Astrocyte of the spinal cord (primary cell): ENCODE data around the gene SNRNP40.
"Not testable (repeated sequence)": the region's sequence is repeated elsewhere in the genome, so short reads cannot be mapped to it uniquely, and the experiment has no call there.

Source experiments
- DNase-seq: peaks from one replicate; pipeline ENCODE4 v3.0.0; 2011; ENCODE audit warnings: low read depth, low spot score
- H3K4me3 ChIP-seq: 2 replicates; pipeline ENCODE4 v1.5.1; 2011; ENCODE audit warnings: low read depth, mild to moderate bottlenecking, low read length, moderate library complexity
- in situ Hi-C: cut with HindIII; loops from 2 replicates; pipeline ENCODE4 v1.10.0; 2017; ENCODE audit warnings: low sequenced_read_pairs
- TF ChIP-seq, protein P1 (sequence below): IDR thresholded peaks from 2 replicates; pipeline ENCODE4 v1.5.1; 2012; ENCODE audit warnings: low read depth, mild to moderate bottlenecking, low read length, inconsistent platforms

The SNRNP40 gene

DNA sequence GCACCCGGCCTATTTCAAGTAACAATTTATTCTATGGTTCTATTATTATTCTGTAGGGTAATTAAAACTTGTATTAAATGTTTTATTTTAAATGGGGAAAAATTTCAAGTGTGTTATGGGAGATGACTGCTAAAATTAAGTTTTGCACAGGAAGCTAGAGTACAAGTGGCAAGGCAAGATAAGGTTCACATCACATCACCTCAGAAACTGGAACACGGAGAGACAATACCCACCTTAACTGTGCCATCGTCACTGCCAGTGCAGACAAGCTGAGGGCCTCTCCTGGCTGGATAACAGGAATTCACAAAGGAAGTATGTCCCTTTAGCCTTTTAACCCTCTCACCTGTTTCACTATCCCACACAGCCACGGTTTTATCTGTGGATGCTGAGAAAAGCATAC is 7.6 kb downstream of the SNRNP40 start:
- DNase-seq = no peak
- TF ChIP-seq, protein P1, sequence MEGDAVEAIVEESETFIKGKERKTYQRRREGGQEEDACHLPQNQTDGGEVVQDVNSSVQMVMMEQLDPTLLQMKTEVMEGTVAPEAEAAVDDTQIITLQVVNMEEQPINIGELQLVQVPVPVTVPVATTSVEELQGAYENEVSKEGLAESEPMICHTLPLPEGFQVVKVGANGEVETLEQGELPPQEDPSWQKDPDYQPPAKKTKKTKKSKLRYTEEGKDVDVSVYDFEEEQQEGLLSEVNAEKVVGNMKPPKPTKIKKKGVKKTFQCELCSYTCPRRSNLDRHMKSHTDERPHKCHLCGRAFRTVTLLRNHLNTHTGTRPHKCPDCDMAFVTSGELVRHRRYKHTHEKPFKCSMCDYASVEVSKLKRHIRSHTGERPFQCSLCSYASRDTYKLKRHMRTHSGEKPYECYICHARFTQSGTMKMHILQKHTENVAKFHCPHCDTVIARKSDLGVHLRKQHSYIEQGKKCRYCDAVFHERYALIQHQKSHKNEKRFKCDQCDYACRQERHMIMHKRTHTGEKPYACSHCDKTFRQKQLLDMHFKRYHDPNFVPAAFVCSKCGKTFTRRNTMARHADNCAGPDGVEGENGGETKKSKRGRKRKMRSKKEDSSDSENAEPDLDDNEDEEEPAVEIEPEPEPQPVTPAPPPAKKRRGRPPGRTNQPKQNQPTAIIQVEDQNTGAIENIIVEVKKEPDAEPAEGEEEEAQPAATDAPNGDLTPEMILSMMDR = no peak
- in situ Hi-C loops = no loop called here
- H3K4me3 ChIP-seq = no peak overlapping the region

DNA sequence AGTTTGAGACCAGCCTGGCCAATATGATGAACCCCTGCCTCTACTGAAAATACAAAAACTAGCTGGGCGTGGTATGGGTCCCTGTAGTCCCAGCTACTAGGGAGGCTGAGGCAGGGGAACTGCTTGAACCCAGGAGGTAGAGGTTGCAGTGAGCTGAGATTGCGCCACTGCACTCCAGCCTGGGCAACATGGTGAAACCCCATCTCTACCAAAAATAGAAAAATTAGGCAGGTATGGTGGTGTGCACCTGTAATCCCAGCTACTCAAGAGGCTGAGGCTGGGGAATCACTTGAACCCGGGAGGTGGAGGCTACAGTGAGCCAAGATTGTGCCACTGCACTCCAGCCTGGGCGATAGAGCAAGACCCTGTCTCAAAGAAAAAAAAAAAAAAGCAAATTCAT is 8.8 kb downstream of the SNRNP40 start:
- H3K4me3 ChIP-seq, DNase-seq, in situ Hi-C loops: not testable (repeated sequence)

DNA sequence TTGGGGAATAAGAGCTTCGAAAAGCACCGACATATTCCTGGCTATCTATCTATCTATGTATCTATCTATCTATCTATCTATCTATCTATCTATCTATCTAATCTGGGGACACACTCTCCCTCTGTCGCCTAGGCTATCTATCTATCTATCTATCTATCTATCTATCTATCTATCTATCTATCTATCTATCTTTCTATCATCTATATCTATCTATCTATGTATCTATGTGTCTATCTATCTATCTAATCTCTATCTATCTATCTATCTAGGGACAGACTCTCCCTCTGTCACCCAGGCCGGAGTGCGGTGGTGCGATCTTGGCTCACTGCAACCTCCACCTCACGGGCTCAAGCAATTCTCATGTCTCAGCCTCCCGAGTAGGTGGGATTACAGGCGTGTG is 14.2 kb downstream of the SNRNP40 start:
- H3K4me3 ChIP-seq, in situ Hi-C loops, DNase-seq: not testable (repeated sequence)

DNA sequence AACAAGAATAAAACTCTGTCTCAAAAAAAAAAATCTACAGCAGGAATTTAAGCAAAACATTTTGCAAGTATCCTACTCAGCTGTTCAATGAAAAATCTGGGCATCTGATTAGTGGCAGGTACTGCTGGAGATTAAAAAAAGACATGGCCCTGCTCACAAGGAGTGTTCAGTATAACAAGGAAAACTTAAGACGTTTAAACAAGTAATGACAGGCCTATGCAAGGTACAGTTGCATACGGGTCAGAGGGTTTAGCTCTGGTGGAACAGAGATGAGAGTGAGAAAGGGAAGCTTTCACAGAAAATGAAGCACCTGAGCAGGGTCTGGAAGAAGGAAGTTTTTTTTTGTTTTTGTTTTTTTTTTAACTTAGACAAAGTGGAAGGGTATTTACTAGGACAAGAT is 23.0 kb downstream of the SNRNP40 start:
- in situ Hi-C loops = no loop called here
- DNase-seq = no peak
- TF ChIP-seq, protein P1 = no peak
- H3K4me3 ChIP-seq = no peak overlapping the region

DNA sequence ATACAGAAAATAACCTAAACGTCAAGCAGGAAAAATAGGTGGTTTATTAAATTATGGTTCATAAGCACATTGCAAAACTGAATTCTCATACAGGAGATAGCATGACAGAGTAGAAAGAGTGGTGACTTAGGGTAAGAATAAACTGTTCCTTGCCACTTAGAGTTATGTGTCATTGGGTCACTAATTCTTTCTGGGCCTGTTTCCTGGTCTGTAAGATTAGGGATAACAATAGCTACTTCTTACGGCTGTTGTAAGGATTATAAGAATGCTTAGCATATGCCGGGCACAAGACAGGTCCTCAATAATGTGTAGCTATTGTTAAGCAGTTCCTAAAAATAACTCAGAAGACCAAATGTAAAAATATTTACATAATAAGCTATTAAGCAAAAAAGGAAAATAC is 24.2 kb downstream of the SNRNP40 start:
- DNase-seq = no peak
- in situ Hi-C loops = no loop called here
- TF ChIP-seq, protein P1 = no peak

DNA sequence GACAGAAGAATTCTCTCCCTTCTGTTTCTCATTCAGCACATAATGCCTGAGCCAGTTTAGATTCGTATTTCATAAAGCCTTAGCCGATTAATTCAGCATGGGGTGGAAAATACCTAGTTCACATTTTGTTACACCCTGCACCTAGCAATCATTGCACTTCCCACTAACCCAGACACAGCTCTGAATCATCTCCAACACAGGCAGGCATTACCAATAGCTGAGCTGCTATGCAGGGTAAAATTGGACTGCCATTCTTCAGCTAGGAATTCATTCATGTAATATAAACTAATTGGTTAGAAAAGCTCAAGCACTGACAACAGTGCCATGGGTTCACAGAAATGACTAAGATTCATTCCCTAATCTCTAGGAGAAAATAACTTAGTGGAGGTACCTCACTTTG is 30.0 kb downstream of the SNRNP40 start:
- DNase-seq = no peak
- TF ChIP-seq, protein P1 = no peak
- in situ Hi-C loops = no loop called here
- H3K4me3 ChIP-seq = no peak overlapping the region

More for the DNA sequence above, 24.2 kb downstream of the SNRNP40 start:
- H3K4me3 ChIP-seq = no peak overlapping the region

DNA sequence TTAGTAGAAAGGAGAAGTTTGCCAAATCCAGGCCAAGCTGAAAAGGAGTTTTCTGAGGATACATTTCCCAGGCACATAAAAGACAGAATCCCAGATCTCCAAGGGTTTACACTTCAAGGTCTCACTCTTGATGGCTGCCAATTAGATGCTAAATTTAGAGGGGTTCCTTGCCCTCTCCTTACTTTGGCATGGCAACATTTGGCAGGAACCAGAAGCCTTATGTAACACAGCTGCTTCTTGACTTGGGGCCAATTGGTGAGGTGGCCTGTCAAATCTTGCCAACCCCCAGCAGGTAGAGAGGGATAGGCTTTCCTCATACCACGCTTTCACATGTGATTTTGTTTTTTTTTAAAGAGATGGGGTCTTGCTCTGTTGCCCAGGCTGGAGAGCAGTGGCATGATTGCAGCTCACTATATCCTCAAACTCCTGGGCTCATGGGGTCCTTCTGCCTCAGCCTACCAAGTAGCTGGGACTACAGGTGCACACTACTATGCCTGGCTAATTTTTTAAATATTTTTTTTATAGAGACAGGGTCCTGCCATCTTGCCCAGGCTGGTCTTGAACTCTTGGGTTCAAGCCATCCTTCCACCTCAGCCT is 31.7 kb downstream of the SNRNP40 start:
- H3K4me3 ChIP-seq = no peak overlapping the region
- in situ Hi-C loops = no loop called here
- TF ChIP-seq, protein P1 = no peak
- no peak for DNase-seq

DNA sequence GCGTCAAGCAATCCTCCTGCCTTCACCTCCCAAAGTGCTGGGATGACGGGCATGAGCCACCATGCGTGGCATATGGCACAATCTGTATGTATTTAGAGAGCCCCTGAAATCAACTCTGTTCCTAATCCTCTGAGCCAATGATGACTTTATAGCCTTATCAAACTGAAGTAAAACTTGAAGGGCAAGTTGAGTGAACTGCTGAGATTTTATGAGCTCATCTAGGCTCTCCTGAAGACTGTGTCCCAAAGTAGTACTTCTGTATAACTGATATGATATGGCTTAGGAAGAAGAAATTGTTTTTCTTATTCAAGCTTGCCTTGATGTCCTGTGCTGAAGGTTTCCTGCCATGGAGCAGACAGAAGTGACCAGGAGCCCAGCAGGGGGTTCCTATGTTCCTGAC is 33.2 kb downstream of the SNRNP40 start:
- in situ Hi-C loops = no loop called here
- no peak overlapping the region for H3K4me3 ChIP-seq
- TF ChIP-seq, protein P1 = no peak
- no peak for DNase-seq

DNA sequence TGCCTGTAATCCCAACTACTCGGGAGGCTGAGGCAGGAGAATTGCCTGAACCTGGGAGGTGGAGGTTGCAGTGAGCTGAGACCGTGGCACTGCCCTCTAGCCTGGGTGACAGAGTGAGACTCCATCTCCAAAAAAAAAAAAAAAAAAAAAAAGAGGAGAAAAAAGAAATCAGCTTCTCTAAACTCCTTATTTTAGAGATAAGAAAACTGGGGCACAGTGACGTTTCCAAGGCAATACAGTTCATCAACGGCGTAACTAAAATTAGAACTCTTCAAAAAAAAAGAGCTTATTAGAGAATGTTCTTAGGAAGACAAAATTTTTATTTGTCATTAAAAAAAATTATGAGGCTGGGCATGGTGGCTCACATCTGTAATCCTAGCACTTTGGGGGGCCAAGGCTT is 34.2 kb downstream of the SNRNP40 start:
- H3K4me3 ChIP-seq, in situ Hi-C loops, DNase-seq: not testable (repeated sequence)
